Gastroesophageal sphincter (tissue), 3 donors: ENCODE results near the gene C5.

ENCODE experiments used
- POLR2AphosphoS5 ChIP-seq: sonication (generic); formaldehyde crosslinking; IDR thresholded peaks from one replicate; pipeline ENCODE4 v1.6.1; 2017; ENCODE audit warnings: antibody characterized with exemption
- TF ChIP-seq, protein P1 (sequence below), 4 experiments: fragments of 200-600 bp in 2 of 4; fragments of 450-650 bp in 2 of 4; sonication (generic) in 1 of 4; IDR thresholded peaks; one replicate each; pipeline ENCODE4 v1.5.1; 2017 to 2019; ENCODE audit warnings: antibody characterized with exemption in 4 of 4, mild to moderate bottlenecking in 2 of 4, moderate library complexity in 2 of 4

DNA sequence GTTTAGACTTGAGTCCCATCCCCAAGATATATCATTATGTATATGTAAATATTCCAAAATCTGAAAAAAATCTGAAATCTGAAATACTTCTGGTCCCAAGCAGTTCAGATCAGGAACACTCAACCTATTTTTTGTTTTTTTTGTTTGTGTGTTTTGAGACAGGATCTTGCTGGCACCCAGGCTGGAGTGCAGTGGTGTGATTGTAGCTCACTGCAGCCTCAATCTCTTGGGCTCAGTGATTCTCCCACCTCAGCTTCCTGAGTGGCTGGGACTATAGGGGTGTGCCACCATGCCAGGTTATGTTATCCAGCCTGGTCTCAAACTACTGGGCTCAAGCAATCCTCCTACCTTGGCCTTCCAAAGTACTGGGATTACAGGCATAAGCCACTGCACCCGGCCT is 72.8 kb downstream of the C5 start:
- TF ChIP-seq POLR2AphosphoS5: no peak
- TF ChIP-seq, protein P1, sequence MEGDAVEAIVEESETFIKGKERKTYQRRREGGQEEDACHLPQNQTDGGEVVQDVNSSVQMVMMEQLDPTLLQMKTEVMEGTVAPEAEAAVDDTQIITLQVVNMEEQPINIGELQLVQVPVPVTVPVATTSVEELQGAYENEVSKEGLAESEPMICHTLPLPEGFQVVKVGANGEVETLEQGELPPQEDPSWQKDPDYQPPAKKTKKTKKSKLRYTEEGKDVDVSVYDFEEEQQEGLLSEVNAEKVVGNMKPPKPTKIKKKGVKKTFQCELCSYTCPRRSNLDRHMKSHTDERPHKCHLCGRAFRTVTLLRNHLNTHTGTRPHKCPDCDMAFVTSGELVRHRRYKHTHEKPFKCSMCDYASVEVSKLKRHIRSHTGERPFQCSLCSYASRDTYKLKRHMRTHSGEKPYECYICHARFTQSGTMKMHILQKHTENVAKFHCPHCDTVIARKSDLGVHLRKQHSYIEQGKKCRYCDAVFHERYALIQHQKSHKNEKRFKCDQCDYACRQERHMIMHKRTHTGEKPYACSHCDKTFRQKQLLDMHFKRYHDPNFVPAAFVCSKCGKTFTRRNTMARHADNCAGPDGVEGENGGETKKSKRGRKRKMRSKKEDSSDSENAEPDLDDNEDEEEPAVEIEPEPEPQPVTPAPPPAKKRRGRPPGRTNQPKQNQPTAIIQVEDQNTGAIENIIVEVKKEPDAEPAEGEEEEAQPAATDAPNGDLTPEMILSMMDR (IDR thresholded peaks at IDR 0.05): no peak
